Nucleus accumbens (tissue), 56 donors: Measurements from ENCODE around the gene PCSK4.
"Not testable (repeated sequence)": the region's sequence is repeated elsewhere in the genome, so short reads cannot be mapped to it uniquely, and the experiment has no call there.

Experiments
- DNase-seq, 56 donors: peaks; one replicate each; lab custom pipeline; 2025; lab: John Stamatoyannopoulos, UW

PCSK4 gene

DNA sequence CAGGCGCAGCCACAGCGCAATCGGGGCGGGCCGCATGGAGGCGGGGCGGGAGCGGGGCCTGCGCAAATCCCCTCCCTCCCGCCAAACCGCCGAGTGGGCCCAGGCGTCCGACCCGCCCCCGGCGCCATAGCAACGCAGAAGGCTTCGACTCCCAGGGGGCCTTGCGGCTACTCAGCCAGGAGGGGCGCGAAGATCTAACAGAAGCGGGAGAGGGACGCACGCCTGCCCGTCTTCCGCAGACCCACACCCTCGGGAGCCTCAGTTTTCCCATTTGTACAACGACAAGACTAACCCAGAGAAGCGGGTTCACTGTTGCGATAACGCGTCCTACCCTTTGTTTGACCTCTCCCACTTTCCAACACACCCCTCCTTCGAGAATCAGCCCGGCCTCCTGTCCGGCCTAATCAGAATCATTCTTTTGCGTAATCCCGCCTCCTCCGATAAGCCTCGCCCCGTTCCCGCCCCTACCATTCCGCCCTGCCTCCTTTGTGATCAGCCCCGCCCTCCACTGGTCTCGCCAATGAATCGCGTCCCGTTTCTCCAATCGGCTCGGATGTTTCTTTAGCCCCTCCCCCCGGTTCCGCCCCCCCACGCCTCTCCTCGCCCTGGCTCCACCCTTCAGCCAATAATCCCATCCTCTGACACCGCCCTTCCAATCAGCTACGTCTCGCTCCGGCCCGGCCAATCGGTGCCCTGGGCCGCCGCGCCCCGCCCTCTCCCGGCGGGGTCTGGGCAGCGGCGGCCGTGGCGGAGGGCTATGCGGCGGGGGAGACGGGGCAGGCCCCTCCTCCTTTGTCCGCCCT, at the start of gene PCSK4:
Gene PCSK4, minus strand, starts transcription at position 40 of the 803 bp plus-strand sequence. Its CDS starts 4 bp downstream, at position 36.
- DNase-seq, result peak; percentile 87 to 100 (median 99)

DNA sequence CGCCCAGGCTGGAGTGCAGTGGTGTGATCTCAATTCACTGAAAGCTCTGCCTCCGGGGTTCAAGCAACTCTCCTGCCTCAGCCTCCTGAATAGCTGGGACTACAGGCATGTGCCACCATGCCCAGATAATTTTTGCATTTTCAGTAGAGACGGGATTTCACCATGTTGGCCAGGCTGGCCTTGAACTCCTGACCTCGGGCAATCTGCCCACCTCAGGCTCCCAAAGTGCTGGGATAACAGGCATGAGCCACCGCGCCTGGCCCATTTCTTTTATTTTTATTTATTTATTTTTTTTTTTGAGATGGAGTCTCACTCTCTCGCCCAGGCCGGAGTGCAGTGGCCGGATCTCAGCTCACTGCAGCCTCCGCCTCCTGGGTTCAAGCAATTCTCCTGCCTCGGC, 49.6 kb upstream of the PCSK4 start:
- DNase-seq, result not testable (repeated sequence)

DNA sequence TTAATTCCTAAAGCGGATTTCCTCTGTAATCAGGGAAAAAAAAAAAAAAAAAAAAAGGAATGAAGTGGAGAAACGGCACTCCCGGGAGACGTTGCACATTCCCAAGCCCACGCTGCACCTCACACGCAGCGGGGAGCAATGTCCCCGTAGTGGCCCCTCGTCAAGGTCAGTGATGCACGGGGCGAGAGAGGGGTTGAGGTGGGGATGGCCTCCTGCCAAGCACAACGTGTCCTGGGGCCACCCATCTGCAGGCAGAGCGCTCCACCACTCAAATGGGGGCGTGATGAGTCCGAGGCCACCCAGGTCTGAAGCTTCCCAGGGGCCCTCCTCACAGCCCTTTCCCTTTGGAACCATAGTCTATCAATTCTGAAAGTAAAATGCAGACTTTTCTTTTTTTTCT, 48.8 kb upstream of the PCSK4 start:
- no peak for DNase-seq

DNA sequence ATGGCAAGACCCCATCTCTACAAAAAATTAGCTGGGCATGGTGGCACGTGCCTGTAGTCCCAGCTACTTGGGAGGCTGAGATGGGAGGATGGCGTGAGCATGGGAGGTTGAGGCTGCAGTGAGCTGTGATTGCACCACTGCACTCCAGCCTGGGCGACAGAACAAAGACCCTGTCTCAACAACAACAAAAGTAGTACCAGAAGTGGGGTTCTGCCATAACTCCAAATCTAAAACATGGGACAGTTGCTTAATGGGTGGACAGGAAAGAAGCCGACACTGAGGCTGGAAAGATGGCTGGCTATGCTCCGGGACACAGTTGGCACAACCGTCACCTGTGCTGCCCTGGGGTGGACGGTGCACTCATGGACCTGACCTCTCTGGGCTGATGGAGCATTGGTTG, 45.5 kb upstream of the PCSK4 start:
- DNase-seq, result not testable (repeated sequence)

DNA sequence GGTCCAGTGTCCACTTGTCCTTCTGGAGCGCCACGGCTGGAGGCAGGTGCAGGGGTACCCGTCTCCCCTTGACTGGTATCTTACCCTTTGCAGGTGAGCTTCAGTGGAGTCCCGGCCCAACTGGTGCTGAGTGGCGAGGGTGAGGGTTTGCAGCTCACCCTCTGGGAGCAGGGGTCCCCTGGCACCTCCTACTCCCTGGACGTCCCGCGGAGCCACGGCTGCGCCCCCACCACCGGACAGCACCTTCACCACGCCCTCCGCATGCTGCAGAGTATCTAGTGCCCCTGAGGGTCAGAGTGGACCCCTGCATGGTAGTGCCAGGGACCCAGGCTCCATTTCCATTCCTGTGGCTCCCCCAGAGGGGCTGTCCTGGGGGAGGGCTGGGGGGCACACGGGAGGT, 44.8 kb upstream of the PCSK4 start:
- no peak for DNase-seq

DNA sequence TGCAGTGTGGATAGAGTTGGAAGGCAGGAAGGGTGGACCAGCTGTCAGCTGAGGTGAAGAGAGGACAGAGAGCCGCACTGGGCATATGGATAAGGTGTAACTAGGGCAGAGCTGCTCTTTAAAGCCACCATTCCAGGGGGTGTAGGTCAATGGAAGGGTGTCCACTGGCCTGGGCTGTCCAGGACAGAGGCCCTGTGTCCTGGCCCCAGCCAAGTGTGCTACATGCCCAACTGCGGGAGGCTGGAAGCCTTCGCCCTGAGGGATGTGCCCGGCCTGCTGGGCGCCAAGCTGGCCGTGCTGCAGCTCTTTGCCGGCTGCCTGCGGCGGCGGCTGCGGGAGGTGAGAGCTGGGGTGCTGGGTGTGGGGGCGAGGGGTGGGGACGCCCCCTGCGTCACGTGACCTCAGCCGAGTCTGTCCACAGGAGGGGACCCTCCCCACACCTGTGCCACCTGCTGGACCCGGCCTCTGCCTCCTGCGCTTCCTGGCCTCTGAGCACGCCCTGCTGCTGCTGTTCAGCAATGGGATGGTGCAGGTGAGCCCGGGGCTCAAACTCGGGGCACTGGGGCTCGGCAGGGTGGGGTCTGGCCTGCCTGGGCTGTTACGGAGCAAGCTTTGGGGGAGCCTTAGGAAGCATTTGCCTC, 43.5 kb upstream of the PCSK4 start:
- no peak for DNase-seq

DNA sequence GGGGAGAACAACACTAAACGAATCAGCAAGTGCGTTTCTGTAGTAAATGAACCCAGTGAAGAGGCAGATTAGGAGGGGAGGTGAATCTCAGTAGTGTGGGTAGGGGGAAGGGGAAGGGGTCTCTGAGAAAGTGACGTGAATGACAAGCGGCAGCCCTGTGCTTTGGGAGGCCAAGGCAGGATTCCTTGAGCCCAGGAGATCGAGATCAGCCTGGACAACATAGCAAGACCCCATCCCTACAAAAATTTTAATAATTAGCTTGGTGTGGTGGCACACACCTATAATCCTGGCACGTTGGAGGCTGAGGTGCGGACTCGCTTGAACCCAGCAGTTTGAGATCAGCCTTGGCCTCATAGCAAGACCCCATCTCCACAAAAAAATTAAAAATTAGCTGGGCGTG, 41.9 kb upstream of the PCSK4 start:
- DNase-seq, result no peak

DNA sequence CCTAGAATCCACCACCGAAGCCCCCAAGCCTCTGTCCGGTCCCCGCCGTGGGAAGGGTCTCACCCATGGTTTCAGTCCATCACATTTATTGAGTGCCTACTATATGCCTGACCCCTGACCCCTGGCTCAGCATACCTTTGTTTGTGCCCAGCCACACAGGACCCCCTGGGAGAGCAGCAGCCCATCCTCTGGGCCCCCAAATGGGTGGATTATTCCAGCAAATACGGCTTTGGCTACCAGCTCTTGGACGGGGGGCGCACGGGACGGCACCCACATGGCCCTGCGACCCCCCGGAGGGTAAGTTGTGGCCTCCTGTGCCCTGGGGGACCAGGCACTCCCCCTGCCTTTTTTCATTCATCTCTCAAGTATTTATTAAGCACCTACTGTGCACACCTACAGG, 41.4 kb upstream of the PCSK4 start:
- DNase-seq, result no peak

DNA sequence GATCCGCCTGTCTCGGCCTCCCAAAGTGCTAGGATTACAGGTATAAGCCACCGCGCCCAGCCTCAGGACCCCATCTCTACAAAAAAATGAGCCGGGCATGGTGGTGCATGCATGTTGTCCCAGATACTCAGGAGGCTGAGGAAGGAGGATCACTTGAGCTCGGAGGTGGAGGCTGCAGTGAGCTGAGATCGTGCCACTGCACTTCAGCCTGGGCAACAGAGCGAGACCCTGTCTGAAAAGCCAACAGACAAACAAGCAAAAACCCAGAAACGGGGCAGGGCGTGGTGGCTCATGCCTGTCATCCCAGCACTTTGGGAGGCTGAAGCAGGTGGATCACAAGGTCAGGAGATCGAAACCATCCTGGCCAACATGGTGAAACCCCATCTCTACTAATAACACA, 40.7 kb upstream of the PCSK4 start:
- DNase-seq, result not testable (repeated sequence)

DNA sequence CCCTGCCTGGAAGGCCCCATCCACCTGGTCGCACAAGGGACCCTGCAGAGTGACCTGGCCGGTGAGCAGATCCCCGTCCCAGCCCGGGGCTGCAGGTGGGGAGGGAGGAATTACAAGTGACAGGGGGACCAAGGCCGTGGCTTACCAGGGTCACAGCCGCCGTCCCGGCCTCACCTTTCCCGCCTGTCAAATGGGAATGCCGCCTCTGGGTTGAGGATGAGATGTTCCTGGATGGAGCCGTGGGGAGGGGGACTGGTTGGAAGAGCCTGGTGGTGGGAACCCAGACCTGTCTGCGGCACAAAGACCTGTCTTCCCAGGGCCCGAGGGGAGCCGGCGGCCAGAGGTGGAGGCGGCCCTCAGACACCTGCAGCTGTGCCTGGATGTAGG, 39.3 kb upstream of the PCSK4 start:
- no peak for DNase-seq

DNA sequence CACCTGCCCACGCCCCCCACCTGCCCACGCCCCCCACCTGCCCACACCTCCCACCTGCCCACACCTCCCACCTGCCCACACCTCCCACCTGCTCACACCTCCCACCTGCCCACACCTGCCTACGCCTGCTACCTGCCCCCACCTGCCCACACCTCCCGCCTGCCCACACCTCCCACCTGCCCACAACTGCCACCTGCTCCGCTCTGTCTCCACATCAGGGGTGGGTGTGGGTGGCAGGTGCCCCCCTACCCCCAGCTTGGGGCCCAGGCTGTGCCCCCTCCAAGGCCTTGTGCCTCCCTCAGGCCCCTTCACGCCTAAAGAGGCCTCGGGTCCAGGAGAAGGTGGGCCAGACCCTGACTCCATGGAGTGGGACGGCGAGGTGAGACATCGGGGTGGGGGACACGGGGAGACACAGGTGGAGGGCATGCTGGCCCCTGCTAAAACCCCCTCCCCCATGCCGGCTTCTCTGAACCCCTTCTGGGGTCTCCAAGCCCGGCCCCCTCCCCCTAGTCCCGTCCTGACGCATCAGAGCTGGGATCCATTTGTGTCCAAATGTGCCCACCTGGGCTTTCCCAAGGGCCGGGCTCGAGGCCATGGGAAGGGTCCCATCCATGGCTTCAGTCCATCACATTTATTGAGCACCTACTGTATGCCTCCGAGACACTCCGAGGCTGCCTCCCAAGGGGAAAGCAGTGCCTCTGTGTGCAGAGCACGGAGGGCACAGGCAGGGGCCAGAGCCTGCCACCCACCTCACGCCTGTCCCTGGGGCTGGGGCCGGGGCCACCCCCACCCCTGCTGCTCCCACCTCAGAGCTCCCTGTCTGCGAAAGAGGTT, 38.7 kb upstream of the PCSK4 start:
- DNase-seq, result no peak

DNA sequence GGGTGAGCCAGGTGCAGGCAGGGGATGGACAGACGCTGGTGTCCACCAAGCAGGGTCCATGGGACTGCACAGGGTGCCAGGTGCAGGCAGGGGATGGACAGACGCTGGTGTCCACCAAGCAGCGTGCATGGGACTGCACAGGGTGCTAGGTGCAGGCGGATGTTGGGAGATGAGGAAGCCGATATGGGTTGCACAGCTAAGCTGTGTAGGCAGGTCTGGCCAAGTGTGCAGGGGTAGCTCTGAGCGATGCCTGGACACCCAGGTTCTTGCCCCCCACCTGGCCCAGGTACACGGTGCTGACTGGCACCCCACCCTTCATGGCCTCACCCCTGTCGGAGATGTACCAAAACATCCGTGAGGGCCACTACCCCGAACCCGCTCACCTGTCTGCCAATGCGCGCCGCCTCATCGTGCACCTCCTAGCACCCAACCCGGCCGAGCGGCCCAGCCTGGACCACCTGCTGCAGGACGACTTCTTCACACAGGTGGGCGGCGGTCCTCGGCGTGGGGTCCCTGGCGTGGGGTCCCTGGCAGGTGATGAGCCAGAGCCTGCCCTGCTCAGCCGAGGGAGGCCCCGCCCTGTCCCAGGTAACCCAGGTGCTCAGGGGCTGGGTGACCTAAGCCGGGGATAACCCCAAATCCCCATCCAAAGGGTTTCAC, 37.6 kb upstream of the PCSK4 start:
- DNase-seq, result no peak

DNA sequence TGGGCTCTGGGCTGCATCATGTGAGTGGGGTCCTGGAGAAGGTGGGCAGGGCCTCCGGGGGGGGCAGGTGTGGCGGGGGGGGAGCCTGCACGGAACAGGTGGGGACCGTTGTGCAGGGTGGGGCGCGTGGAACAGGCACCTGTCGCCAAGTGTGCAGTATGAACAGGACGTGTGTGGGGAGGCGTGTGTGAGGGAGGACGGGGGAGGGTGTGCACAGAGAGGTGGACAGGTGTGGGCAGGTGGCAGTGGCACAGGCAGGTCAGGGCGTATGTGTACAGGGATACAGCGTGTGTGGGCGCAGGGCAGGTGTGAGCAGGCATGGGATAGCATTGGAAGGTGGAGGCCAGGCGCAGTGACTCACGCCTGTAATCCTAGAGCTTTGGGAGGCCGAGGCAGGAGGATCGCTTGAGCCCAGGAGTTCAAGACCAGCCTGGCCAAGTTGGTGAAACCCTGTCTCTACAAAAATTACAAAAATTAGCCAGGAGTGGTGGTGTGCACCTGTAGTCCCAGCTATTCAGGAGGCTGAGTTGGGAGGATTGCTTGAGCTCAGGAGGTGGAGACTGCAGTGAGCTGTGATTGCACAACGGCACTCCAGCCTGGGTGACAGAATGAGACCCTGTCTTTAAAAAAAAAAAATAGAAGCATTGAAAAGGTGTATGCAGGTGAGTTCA, 37.0 kb upstream of the PCSK4 start:
- DNase-seq, result no peak

DNA sequence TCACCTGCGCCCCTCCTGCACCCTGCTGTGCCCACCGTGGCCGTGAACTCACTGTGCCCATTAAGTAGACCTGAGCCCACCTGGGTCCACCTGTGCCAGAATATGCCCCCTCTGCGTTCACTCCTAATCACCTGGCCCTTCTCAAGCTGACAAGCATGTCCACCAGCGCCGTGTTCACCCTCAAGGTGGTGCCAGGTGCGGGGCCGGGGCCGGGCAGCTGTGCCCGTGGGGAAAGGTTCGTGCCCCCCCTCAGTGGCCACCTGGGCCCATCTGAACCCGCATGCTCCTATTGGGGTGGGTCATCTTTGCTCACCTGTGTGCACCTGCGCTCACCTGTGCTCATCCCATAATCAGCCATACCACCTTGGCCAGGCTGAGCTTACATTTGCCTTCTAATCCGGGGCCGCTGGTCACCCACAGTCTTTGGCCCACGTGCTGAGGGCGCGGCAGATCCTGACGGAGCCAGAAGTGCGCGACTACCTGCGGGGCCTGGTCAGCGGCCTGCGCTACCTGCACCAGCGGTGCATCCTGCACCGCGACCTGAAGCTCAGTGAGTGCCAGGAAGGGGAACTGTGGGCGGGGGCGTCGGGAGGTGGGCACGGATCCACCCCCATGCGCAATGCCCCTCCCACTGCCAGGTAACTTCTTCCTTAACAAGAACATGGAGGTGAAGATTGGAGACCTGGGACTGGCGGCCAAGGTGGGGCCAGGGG, 36.1 kb upstream of the PCSK4 start:
- no peak for DNase-seq

DNA sequence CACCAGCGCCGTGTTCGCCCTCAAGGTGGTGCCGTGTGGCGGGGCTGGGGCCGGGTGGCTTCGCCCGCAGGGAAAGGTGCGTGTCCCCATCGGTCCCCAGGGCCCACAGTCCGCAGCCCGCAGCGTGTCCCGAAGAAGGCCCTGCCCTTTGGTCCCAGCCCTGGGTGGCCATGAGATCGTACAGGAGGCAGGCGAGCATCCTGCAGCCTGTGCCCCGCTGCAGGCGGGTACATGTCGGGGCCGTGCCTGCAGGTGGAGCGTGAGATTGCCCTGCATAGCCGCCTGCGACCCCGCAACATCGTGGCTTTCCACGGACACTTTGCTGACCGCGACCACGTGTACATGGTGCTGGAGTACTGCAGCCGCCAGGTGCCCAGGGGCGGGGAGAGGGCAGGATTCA, 35.2 kb upstream of the PCSK4 start:
- DNase-seq, result no peak

DNA sequence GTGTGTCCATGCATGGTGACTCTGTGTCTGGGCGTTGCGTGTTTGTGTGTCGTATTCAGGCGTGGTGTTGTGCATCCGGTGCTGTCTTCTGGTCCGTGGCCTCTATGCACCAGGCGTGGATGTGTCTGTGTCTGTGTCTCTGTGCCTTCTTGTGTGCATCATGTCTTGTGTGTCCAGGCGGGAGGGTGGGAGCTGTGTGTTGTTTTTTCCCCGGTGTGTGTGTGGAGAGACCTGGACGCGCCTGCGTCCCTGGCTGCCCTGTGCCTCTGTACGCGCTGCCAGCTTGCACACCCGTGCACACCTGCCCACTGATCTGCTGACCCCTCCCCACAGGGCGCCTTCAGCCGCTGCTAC, 34.8 kb upstream of the PCSK4 start:
- no peak for DNase-seq

DNA sequence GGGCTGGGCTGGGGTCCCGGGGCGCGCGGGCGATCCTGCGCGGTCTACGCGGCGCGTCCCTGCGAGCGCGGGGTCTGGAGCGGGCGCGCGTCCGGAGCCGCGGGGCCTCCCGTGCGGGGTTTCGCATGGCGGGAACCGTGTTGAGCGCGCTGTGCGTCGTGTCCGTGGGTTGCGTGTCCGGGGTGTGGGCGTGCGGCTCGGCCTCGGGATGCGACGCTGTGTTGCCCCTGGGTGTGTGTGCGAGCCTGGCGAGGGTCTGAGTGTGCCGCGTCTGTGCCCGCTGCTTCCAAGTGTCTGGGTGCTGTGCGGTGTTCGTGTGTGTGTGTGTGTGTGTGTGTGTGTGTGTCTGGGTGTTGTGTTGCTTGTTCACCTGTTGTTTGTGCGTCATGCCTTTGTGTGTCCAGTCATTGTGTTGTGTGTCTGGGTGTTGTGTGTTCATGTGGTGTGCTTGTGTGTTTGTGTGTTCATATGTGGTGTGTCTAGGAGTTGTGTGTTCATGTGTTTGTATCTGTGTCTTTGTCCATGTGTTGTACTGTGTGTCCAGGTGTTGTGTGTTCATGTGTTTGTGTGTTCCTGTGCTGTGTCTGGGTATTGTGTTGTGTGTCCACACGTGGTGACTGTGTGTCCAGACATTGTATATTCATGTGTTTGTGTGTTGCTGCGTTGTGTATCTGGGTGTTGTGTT, 34.3 kb upstream of the PCSK4 start:
- peak in 1 of 56 donors; percentile 33 for DNase-seq

DNA sequence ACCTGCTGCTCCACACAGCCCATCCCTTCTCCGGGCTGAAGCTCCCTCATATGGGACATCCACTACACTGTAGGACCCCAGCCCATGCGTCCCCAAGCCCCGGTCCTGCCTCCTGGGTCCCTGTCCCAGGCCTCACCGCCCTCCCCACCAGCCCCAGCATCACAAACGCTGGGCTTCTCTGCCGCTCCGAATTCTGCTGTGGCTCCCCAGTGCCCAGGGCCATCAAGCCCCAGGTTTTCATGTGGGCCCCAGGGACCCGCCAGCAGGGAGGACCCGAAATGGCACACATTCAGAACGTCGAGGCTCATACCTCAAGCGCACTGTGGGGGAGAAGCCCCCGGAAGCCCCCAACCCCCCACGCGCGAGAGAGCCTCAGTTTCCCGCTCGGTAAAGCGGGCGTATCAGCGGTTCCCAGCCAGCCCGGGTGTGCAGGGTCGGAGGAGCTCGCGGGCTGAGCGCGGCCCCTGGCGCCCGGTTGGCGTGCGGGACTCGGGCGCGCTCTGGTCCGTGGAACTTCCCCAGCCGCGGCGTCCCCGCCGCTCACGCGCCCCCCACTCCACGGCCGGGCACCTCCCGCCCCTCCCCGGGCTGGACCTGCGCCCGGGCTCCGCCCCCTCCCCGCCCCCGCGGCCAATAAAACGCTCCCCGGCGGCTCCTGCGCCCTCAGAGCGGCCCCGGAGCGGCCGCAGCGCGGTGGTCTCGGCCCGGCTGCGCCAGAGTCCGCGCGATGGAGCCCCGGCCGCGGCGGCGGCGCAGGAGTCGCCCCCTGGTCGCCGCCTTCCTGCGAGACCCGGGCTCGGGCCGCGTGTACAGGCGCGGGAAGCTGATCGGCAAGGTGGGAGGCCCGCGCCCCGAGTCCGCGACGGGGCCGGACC, 33.5 kb upstream of the PCSK4 start, which contains the start of gene PLK5:
Gene PLK5, plus strand, starts transcription at position 666 of the 875 bp plus-strand sequence. CDS start 2,920 bp downstream, outside the sequence.
- peak in 16 of 56 donors; percentile 2 to 63 (median 18) for DNase-seq
